Measurements from ENCODE around the gene UXS1. TPM values are rescaled to one million over a fixed set of nuclear protein-coding genes. Genes with fewer than 3 reads are reported as not detected.

UXS1 gene
- total and polyA plus RNA-seq, 7 donors: 8.4 to 59.8 (median 21.3) TPM

GRCh38 chr2:106044859-106045258, 149.2 kb downstream of the UXS1 start:
- DNase-seq: no peak
- H3K27me3 ChIP-seq: no peaks in the 10 kb centered on the region
- H3K4me1 ChIP-seq: peaks cover 0 to 41% (median 20%) of the 10 kb centered on the region in 4 donors
- no peak overlapping the region for H3K27ac ChIP-seq
- H3K36me3 ChIP-seq: no peaks in the 10 kb centered on the region
- H3K9me3 ChIP-seq: no peaks in the 10 kb centered on the region
- no peak overlapping the region for H3K4me3 ChIP-seq
- WGBS, 2 donors: 82 to 89% methylated on average over 6 of the region's 6 CpGs
- intact Hi-C loops (cut with DNase I): no loop called here
- TF ChIP-seq CTCF (IDR thresholded peaks at IDR 0.05): no peak
- TF ChIP-seq EP300 (IDR thresholded peaks at IDR 0.05): no peak
- no peak for TF ChIP-seq POLR2A (IDR thresholded peaks at IDR 0.05)
- no peak for TF ChIP-seq POLR2AphosphoS5 (IDR thresholded peaks at IDR 0.05)

- DNase-seq: no peak
- intact Hi-C loops (cut with DNase I): no loop called here
- H3K4me3 ChIP-seq: no peak overlapping the region
- 70 to 80% methylated on average over 4 of the region's 4 CpGs for WGBS, 2 donors
- H3K9me3 ChIP-seq: no peaks in the 10 kb centered on the region
- H3K36me3 ChIP-seq: no peaks in the 10 kb centered on the region
- H3K4me1 ChIP-seq: peaks cover 0 to 48% (median 26%) of the 10 kb centered on the region in 4 donors
- H3K27ac ChIP-seq: no peak overlapping the region
- no peak for TF ChIP-seq POLR2A (IDR thresholded peaks at IDR 0.05)
- TF ChIP-seq CTCF (IDR thresholded peaks at IDR 0.05): no peak
- H3K27me3 ChIP-seq: no peaks in the 10 kb centered on the region
Measured at GRCh38 chr2:106044021-106044420, 150.1 kb downstream of the UXS1 start.

All from sigmoid colon (tissue), 7 donors.